DOHH2 (cell line): ENCODE data around the gene CMSS1.

Source experiments
- H3F3A ChIP-seq: fragments of 200-600 bp; sonication (generic), shearing (Covaris generic); 2 replicates; pipeline ENCODE4 v1.6.0; 2016; ENCODE audit warnings: antibody characterized with exemption, mild to moderate bottlenecking; ENCODE audit not compliant: control insufficient read depth, insufficient read depth
- H3K27ac ChIP-seq: fragments of 200-600 bp; sonication (generic); 2 replicates; pipeline ENCODE4 v1.5.1; 2014; ENCODE audit warnings: low read depth, mild to moderate bottlenecking, low read length, moderate library complexity
- H3K27me3 ChIP-seq: fragments of 200-600 bp; sonication (generic); 2 replicates; pipeline ENCODE4 v1.6.1; 2014; ENCODE audit warnings: mild to moderate bottlenecking, low read length, mixed read lengths; ENCODE audit not compliant: control insufficient read depth
- H3K36me3 ChIP-seq: fragments of 200-600 bp; sonication (generic); 2 replicates; pipeline ENCODE4 v1.6.1; 2014; ENCODE audit warnings: mild to moderate bottlenecking, low read length, moderate library complexity, mixed read lengths; ENCODE audit not compliant: control insufficient read depth
- H3K4me1 ChIP-seq: fragments of 200-600 bp; sonication (generic); 2 replicates; pipeline ENCODE4 v1.6.1; 2014; ENCODE audit warnings: mild to moderate bottlenecking, low read length, mixed read lengths; ENCODE audit not compliant: control insufficient read depth
- H3K4me2 ChIP-seq: fragments of 200-600 bp; sonication (generic); 2 replicates; pipeline ENCODE4 v1.6.0; 2014; ENCODE audit warnings: mild to moderate bottlenecking, low read length, moderate library complexity
- H3K4me3 ChIP-seq: fragments of 200-600 bp; sonication (generic); 2 replicates; pipeline ENCODE4 v1.5.1; 2014; ENCODE audit warnings: mild to moderate bottlenecking, low read length, mixed read lengths
- H3K79me2 ChIP-seq: fragments of 200-600 bp; sonication (generic); 2 replicates; pipeline ENCODE4 v1.6.1; 2014; ENCODE audit warnings: mild to moderate bottlenecking, low read length, mixed read lengths; ENCODE audit not compliant: control insufficient read depth
- H3K9me2 ChIP-seq: fragments of 200-600 bp; sonication (generic); replicated peaks from 2 replicates; pipeline ENCODE4 v1.6.1; 2014; ENCODE audit warnings: mild to moderate bottlenecking, low read length, mixed read lengths; ENCODE audit not compliant: control insufficient read depth
- H3K9me3 ChIP-seq: fragments of 200-600 bp; sonication (generic); 2 replicates; pipeline ENCODE4 v1.6.1; 2014; ENCODE audit warnings: antibody characterized with exemption, low read length, mixed read lengths; ENCODE audit not compliant: control insufficient read depth, insufficient read depth
- H4K20me1 ChIP-seq: fragments of 200-600 bp; sonication (generic); 2 replicates; pipeline ENCODE4 v1.6.0; 2014; ENCODE audit warnings: low read depth, mild to moderate bottlenecking, antibody characterized with exemption, low read length, moderate library complexity; ENCODE audit not compliant: control insufficient read depth, insufficient read depth
- CTCF ChIP-seq: fragments of 200-600 bp; sonication (generic); IDR thresholded peaks from one replicate; pipeline ENCODE4 v1.5.1; 2014; ENCODE audit warnings: antibody characterized with exemption, mild to moderate bottlenecking, low read depth, low read length; ENCODE audit not compliant: poor library complexity, severe bottlenecking
- EZH2phosphoT487 ChIP-seq: fragments of 200-600 bp; sonication (generic); IDR thresholded peaks from 2 replicates; pipeline ENCODE4 v1.6.1; 2017; ENCODE audit warnings: borderline replicate concordance, mild to moderate bottlenecking, antibody characterized with exemption, low read length, moderate library complexity, mixed read lengths

Gene CMSS1

GRCh38 chr3:99972380-99973104 lies 154.9 kb downstream of the CMSS1 start:
- Histone ChIP-seq H3F3A (no peaks in the 10 kb centered on the region), H3K27ac (no peak overlapping the region), H3K4me3 (no peak overlapping the region), H3K4me2 (no peak overlapping the region), H3K4me1 (no peaks in the 10 kb centered on the region), H3K79me2 (no peaks in the 10 kb centered on the region), H4K20me1 (no peaks in the 10 kb centered on the region), H3K27me3 (no peaks in the 10 kb centered on the region), H3K9me2 (no peaks in the 10 kb centered on the region), H3K36me3 (no peaks in the 10 kb centered on the region), H3K9me3 (no peaks in the 10 kb centered on the region)
- TF ChIP-seq CTCF, result no peak
- TF ChIP-seq EZH2phosphoT487, result no peak

- no peak overlapping the region for H3K27ac ChIP-seq
- H3K79me2 ChIP-seq, result no peaks in the 10 kb centered on the region
- H3K4me1 ChIP-seq, result no peaks in the 10 kb centered on the region
- no peaks in the 10 kb centered on the region for H3K9me3 ChIP-seq
- H3K27me3 ChIP-seq, result no peaks in the 10 kb centered on the region
- H3F3A ChIP-seq, result no peaks in the 10 kb centered on the region
- no peaks in the 10 kb centered on the region for H4K20me1 ChIP-seq
- no peak for TF ChIP-seq CTCF
- no peak overlapping the region for H3K4me3 ChIP-seq
- no peak overlapping the region for H3K4me2 ChIP-seq
- no peaks in the 10 kb centered on the region for H3K36me3 ChIP-seq
- no peaks in the 10 kb centered on the region for H3K9me2 ChIP-seq
Measured at GRCh38 chr3:99974989-99975388, 157.3 kb downstream of the CMSS1 start.

GRCh38 chr3:99976584-99976983 lies 158.9 kb downstream of the CMSS1 start:
- no peaks in the 10 kb centered on the region for H3K9me3 ChIP-seq
- TF ChIP-seq CTCF, result no peak
- TF ChIP-seq EZH2phosphoT487, result no peak

More at GRCh38 chr3:99976584-99976983, 158.9 kb downstream of the CMSS1 start:
- Histone ChIP-seq H3F3A (no peaks in the 10 kb centered on the region), H3K4me2 (no peak overlapping the region), H3K9me2 (no peaks in the 10 kb centered on the region), H3K79me2 (no peaks in the 10 kb centered on the region; the same call in 1 of the 2 replicates), H3K27ac (no peak overlapping the region), H3K4me1 (no peaks in the 10 kb centered on the region), H3K36me3 (no peaks in the 10 kb centered on the region), H3K4me3 (no peak overlapping the region), H3K27me3 (no peaks in the 10 kb centered on the region), H4K20me1 (no peaks in the 10 kb centered on the region)
